C4-2B (cell line): ENCODE data around the gene MYZAP.

ENCODE experiments used
- H3K27ac ChIP-seq: fragments of 450-650 bp; 2 replicates; pipeline ENCODE4 v1.5.1; 2017
- CTCF ChIP-seq: fragments of 450-650 bp; conservative IDR thresholded peaks from 2 replicates; pipeline ENCODE4 v1.5.1; 2017; ENCODE audit warnings: mild to moderate bottlenecking
- ZFX ChIP-seq: fragments of 450-650 bp; IDR thresholded peaks from 2 replicates; pipeline ENCODE4 v1.6.1; 2017

Gene MYZAP

GRCh38 chr15:57591237-57591821 is 375 bp upstream of the MYZAP start:
- no peak for TF ChIP-seq ZFX
- no peak; the same call in 1 of the 2 replicates for TF ChIP-seq CTCF
- peak overlapping the region; percentile 52; the same call in 1 of the 2 replicates for H3K27ac ChIP-seq

- peak overlapping the region; percentile 52; the same call in 1 of the 2 replicates for H3K27ac ChIP-seq
- TF ChIP-seq CTCF: no peak
- TF ChIP-seq ZFX: no peak
Observed at GRCh38 chr15:57592426-57592825, 722 bp downstream of the MYZAP start.

GRCh38 chr15:57592836-57593420 is 1.2 kb downstream of the MYZAP start:
- H3K27ac ChIP-seq: no peak overlapping the region
- no peak for TF ChIP-seq CTCF
- TF ChIP-seq ZFX: no peak

- no peak overlapping the region for H3K27ac ChIP-seq
- TF ChIP-seq CTCF (no peak), ZFX (no peak)
Observed at GRCh38 chr15:57594479-57594878, 2.8 kb downstream of the MYZAP start.

- TF ChIP-seq CTCF (no peak), ZFX (no peak)
- H3K27ac ChIP-seq: no peak overlapping the region
Observed at GRCh38 chr15:57595011-57595866, 3.5 kb downstream of the MYZAP start.

- H3K27ac ChIP-seq: peak overlapping the region; percentile 18; the same call in 1 of the 2 replicates
Observed at GRCh38 chr15:57596301-57596855, 4.7 kb downstream of the MYZAP start.

More at GRCh38 chr15:57596301-57596855, 4.7 kb downstream of the MYZAP start:
- TF ChIP-seq CTCF (no peak), ZFX (no peak)
